Left lung (tissue), 10 donors: ENCODE data around the gene BDH2. TPM values are rescaled to one million over a fixed set of nuclear protein-coding genes. Genes with fewer than 3 reads are reported as not detected.

Experiments
- ATAC-seq: fragments of 200-7000 bp; cut with Tn5 transposase; one replicate; pipeline ENCODE4 v1.9.1; 2020; ENCODE audit warnings: moderate library complexity
- DNase-seq, 4 donors: peaks; one replicate each; pipeline ENCODE4 v3.0.0-alpha.2; 2013 to 2020
- H3K27ac ChIP-seq, 2 donors: fragments of 200-600 bp; sonication (generic) in 1 of 2; one replicate each; pipeline versions ENCODE4 v1.5.0 to v1.8.0; 2020 to 2021
- H3K27me3 ChIP-seq, 2 donors: fragments of 200-600 bp; sonication (generic) in 1 of 2; one replicate each; pipeline versions ENCODE4 v1.5.0 to v1.8.0; 2020 to 2021
- H3K36me3 ChIP-seq, 2 donors: fragments of 200-600 bp; sonication (generic) in 1 of 2; one replicate each; pipeline versions ENCODE4 v1.5.0 to v1.8.0; 2020 to 2021
- H3K4me1 ChIP-seq, 2 donors: fragments of 200-600 bp; one replicate each; pipeline ENCODE4 v1.8.0; 2021
- H3K4me3 ChIP-seq, 2 donors: fragments of 200-600 bp; sonication (generic) in 1 of 2; one replicate each; pipeline versions ENCODE4 v1.5.0 to v1.8.0; 2020 to 2021; ENCODE audit warnings: mild to moderate bottlenecking in 1 of 2
- H3K9me3 ChIP-seq, 2 donors: fragments of 200-600 bp; sonication (generic) in 1 of 2; one replicate each; pipeline versions ENCODE4 v1.5.0 to v1.8.0; 2020 to 2021
- intact Hi-C, 2 donors: fragments of 100-400 bp; cut with DNase I; formaldehyde crosslinking; loops; one replicate each; pipeline versions ENCODE4 v1.11.2 to v1.14.2; 2022
- polyA plus RNA-seq, 6 donors: library from polyadenylated mRNA; unstranded; fragments of 120-200 nt; gene quantifications; one replicate each; pipeline ENCODE4 v1.2.1, GENCODE V29; 2013; ENCODE audit not compliant: insufficient read length in 6 of 6
- total RNA-seq, 2 donors: library from RNA; stranded (reverse); fragmentation: NEBNext Ultra II Directional; extraction: Animal tissue kit (Norgen Biotek cat#: 25700); gene quantifications; one replicate each; pipeline ENCODE4 v1.2.1, GENCODE V29; 2021
- TF ChIP-seq, protein P1 (sequence below), 2 donors: fragments of 200-600 bp; sonication (generic) in 1 of 2; IDR thresholded peaks; one replicate each; pipeline versions ENCODE4 v1.5.0 to v1.8.0; 2021; ENCODE audit warnings: antibody characterized with exemption in 2 of 2
- donor health status: DM: no; HTN: yes; CAD: no.
- donor health status: DM: no; HTN: no; CAD: no.

BDH2 gene
- total and polyA plus RNA-seq, 8 donors = 27.2 to 138 (median 113) TPM

DNA sequence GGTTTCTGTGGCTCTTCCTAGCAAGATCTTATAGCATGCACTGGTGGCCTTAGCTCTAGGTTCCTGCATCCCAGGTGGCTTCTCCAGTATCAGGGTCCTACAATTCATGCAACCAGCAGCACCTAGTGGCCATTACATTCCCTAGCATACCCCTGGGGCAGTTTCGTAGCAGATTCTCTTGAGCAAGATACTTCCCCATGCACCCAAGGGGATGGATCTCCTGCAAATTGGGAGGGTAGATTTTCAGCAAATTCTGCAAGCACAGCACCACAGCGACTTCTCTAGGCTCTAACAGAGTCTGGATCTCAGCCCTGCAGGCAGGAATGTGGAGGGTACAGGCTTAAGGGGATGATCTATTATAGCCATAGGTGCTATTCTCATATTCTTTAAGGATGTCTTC lies 67.1 kb downstream of the BDH2 start:
- ATAC-seq = peak; percentile 81
- Histone ChIP-seq H3K36me3 (no peaks in the 10 kb centered on the region), H3K27me3 (no peaks in the 10 kb centered on the region), H3K4me1 (no peaks in the 10 kb centered on the region), H3K27ac (no peak overlapping the region), H3K9me3 (no peaks in the 10 kb centered on the region), H3K4me3 (no peak overlapping the region)
- intact Hi-C loops = no loop called here
- TF ChIP-seq, protein P1, sequence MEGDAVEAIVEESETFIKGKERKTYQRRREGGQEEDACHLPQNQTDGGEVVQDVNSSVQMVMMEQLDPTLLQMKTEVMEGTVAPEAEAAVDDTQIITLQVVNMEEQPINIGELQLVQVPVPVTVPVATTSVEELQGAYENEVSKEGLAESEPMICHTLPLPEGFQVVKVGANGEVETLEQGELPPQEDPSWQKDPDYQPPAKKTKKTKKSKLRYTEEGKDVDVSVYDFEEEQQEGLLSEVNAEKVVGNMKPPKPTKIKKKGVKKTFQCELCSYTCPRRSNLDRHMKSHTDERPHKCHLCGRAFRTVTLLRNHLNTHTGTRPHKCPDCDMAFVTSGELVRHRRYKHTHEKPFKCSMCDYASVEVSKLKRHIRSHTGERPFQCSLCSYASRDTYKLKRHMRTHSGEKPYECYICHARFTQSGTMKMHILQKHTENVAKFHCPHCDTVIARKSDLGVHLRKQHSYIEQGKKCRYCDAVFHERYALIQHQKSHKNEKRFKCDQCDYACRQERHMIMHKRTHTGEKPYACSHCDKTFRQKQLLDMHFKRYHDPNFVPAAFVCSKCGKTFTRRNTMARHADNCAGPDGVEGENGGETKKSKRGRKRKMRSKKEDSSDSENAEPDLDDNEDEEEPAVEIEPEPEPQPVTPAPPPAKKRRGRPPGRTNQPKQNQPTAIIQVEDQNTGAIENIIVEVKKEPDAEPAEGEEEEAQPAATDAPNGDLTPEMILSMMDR (IDR thresholded peaks at IDR 0.05) = peak in 1 of 2 donors; percentile 11
- DNase-seq = no peak

DNA sequence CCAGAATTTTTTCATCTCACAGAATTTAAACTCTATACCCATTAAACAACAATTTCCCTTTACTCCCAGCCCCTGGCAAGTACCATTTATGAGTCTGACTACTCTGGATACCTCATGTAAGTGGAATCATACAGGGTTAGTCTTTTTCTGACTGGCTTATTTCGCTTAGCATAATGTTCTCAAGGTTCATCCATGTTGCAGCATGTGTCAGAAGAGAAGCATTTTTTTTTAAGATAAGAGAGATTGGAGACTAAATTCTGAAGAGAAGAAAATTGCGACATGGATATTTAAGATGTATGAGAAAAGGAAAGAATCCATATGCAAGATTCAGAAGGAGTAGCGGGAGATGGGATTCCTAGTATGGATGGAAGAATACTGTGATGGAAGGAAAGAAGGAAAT lies 68.8 kb downstream of the BDH2 start:
- ATAC-seq = no peak
- Histone ChIP-seq H3K27ac (no peak overlapping the region), H3K4me1 (no peaks in the 10 kb centered on the region), H3K4me3 (no peak overlapping the region), H3K36me3 (no peaks in the 10 kb centered on the region), H3K9me3 (no peaks in the 10 kb centered on the region), H3K27me3 (no peaks in the 10 kb centered on the region)
- intact Hi-C loops = no loop called here
- TF ChIP-seq, protein P1 (IDR thresholded peaks at IDR 0.05) = no peak
- no peak for DNase-seq

DNA sequence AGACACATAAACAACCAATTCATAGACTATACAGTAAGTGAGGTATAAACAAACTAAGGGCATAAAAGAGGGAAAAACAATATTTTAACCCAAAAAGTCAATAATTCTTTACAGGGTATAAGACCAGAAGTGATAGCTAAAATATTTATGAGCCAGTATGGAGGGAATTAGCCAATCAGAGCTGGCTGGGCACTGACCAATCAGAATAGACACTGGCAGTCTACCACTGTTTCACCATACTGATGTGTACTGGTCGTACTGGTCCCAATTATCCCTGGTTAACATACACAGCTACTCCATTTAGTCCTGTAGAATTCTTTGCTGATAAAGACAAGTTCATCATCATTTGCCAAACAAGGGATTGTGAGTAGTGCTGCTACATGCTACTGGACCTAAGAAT lies 70.3 kb downstream of the BDH2 start:
- DNase-seq = no peak
- Histone ChIP-seq H3K4me1 (no peaks in the 10 kb centered on the region), H3K36me3 (no peaks in the 10 kb centered on the region), H3K4me3 (no peak overlapping the region), H3K9me3 (no peaks in the 10 kb centered on the region), H3K27ac (no peak overlapping the region), H3K27me3 (no peaks in the 10 kb centered on the region)
- ATAC-seq = no peak
- TF ChIP-seq, protein P1 (IDR thresholded peaks at IDR 0.05) = no peak
- intact Hi-C loops = no loop called here

Other genes with a start within 250 kb of the BDH2 start
- gene CISD2, start 230.8 kb downstream of the BDH2 start, total RNA-seq = 10 to 100 TPM; 30.6 to 38.6 TPM
- gene CISD2, start 230.8 kb downstream of the BDH2 start, polyA plus RNA-seq = 10 to 100 TPM; 30.6 to 38.0 (median 33.7) TPM
- under 1 TPM; 0.52 to 0.71 TPM for gene SLC9B1, start 80.1 kb downstream of the BDH2 start, total RNA-seq
- gene SLC9B1, start 80.1 kb downstream of the BDH2 start, polyA plus RNA-seq = 1 to 10 TPM; 2.7 to 4.7 (median 3.7) TPM
- 1 to 10 TPM; 8.5 to 9.6 TPM for gene SLC9B2, start 23.1 kb downstream of the BDH2 start, total RNA-seq
- 10 to 100 TPM in 1 of 6 donors, 1 to 10 TPM in 5; 6.6 to 10.8 (median 9.0) TPM for gene SLC9B2, start 23.1 kb downstream of the BDH2 start, polyA plus RNA-seq
- 1 to 10 TPM; 2.5 to 6.1 TPM for gene CENPE, start 98.5 kb upstream of the BDH2 start, total RNA-seq
- gene CENPE, start 98.5 kb upstream of the BDH2 start, polyA plus RNA-seq = 10 to 100 TPM in 5 of 6 donors, 1 to 10 TPM in 1; 8.4 to 34.4 (median 14.5) TPM